ENCODE data around the gene GPX4.

DNA sequence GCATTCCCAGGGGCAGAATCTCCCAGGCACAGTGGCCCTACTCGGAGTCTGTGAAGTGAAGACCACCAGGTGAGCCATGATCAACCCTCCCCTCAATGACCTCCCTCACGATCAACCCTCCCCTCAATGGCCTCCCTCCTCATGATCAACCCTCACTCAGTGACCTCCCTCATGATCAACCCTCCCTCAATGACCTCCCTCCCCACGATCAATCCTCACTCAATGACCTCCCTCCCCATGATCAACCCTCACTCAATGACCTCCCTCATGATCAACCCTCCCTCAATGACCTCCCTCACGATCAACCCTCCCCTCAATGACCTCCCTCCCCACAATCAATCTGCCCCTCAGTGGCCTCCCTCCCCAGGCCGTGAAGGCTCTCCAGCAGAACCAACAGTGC, 38.1 kb downstream of the GPX4 start:
- TF ChIP-seq, protein P1, sequence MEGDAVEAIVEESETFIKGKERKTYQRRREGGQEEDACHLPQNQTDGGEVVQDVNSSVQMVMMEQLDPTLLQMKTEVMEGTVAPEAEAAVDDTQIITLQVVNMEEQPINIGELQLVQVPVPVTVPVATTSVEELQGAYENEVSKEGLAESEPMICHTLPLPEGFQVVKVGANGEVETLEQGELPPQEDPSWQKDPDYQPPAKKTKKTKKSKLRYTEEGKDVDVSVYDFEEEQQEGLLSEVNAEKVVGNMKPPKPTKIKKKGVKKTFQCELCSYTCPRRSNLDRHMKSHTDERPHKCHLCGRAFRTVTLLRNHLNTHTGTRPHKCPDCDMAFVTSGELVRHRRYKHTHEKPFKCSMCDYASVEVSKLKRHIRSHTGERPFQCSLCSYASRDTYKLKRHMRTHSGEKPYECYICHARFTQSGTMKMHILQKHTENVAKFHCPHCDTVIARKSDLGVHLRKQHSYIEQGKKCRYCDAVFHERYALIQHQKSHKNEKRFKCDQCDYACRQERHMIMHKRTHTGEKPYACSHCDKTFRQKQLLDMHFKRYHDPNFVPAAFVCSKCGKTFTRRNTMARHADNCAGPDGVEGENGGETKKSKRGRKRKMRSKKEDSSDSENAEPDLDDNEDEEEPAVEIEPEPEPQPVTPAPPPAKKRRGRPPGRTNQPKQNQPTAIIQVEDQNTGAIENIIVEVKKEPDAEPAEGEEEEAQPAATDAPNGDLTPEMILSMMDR (conservative IDR thresholded peaks at IDR 0.05; ENCODE audit: low read depth in 2 of 2): no peak
- TF ChIP-seq EZH2 (IDR thresholded peaks at IDR 0.05; ENCODE audit: low read depth, unreplicated experiment) (no peak), POLR2AphosphoS5 (IDR thresholded peaks at IDR 0.05; ENCODE audit: low read depth) (no peak), JUNB (IDR thresholded peaks at IDR 0.05; ENCODE audit: unreplicated experiment) (no peak), EZH2phosphoT487 (IDR thresholded peaks at IDR 0.05; ENCODE audit: unreplicated experiment) (no peak), ZNF114 (CRISPR knock-in tag; IDR thresholded peaks at IDR 0.05) (no peak), STAT1 (IDR thresholded peaks at IDR 0.05; ENCODE audit: unreplicated experiment) (no peak), CREB1 (CRISPR knock-in tag; IDR thresholded peaks at IDR 0.05; ENCODE audit: low read depth) (no peak), ZNF331 (CRISPR knock-in tag; IDR thresholded peaks at IDR 0.05; ENCODE audit: low read depth) (no peak), NANOG (IDR thresholded peaks at IDR 0.05; ENCODE audit: borderline replicate concordance) (no peak)
- TF ChIP-seq, protein P2, sequence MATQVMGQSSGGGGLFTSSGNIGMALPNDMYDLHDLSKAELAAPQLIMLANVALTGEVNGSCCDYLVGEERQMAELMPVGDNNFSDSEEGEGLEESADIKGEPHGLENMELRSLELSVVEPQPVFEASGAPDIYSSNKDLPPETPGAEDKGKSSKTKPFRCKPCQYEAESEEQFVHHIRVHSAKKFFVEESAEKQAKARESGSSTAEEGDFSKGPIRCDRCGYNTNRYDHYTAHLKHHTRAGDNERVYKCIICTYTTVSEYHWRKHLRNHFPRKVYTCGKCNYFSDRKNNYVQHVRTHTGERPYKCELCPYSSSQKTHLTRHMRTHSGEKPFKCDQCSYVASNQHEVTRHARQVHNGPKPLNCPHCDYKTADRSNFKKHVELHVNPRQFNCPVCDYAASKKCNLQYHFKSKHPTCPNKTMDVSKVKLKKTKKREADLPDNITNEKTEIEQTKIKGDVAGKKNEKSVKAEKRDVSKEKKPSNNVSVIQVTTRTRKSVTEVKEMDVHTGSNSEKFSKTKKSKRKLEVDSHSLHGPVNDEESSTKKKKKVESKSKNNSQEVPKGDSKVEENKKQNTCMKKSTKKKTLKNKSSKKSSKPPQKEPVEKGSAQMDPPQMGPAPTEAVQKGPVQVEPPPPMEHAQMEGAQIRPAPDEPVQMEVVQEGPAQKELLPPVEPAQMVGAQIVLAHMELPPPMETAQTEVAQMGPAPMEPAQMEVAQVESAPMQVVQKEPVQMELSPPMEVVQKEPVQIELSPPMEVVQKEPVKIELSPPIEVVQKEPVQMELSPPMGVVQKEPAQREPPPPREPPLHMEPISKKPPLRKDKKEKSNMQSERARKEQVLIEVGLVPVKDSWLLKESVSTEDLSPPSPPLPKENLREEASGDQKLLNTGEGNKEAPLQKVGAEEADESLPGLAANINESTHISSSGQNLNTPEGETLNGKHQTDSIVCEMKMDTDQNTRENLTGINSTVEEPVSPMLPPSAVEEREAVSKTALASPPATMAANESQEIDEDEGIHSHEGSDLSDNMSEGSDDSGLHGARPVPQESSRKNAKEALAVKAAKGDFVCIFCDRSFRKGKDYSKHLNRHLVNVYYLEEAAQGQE (IDR thresholded peaks at IDR 0.05; ENCODE audit: unreplicated experiment): no peak
- TF ChIP-seq, protein P3, sequence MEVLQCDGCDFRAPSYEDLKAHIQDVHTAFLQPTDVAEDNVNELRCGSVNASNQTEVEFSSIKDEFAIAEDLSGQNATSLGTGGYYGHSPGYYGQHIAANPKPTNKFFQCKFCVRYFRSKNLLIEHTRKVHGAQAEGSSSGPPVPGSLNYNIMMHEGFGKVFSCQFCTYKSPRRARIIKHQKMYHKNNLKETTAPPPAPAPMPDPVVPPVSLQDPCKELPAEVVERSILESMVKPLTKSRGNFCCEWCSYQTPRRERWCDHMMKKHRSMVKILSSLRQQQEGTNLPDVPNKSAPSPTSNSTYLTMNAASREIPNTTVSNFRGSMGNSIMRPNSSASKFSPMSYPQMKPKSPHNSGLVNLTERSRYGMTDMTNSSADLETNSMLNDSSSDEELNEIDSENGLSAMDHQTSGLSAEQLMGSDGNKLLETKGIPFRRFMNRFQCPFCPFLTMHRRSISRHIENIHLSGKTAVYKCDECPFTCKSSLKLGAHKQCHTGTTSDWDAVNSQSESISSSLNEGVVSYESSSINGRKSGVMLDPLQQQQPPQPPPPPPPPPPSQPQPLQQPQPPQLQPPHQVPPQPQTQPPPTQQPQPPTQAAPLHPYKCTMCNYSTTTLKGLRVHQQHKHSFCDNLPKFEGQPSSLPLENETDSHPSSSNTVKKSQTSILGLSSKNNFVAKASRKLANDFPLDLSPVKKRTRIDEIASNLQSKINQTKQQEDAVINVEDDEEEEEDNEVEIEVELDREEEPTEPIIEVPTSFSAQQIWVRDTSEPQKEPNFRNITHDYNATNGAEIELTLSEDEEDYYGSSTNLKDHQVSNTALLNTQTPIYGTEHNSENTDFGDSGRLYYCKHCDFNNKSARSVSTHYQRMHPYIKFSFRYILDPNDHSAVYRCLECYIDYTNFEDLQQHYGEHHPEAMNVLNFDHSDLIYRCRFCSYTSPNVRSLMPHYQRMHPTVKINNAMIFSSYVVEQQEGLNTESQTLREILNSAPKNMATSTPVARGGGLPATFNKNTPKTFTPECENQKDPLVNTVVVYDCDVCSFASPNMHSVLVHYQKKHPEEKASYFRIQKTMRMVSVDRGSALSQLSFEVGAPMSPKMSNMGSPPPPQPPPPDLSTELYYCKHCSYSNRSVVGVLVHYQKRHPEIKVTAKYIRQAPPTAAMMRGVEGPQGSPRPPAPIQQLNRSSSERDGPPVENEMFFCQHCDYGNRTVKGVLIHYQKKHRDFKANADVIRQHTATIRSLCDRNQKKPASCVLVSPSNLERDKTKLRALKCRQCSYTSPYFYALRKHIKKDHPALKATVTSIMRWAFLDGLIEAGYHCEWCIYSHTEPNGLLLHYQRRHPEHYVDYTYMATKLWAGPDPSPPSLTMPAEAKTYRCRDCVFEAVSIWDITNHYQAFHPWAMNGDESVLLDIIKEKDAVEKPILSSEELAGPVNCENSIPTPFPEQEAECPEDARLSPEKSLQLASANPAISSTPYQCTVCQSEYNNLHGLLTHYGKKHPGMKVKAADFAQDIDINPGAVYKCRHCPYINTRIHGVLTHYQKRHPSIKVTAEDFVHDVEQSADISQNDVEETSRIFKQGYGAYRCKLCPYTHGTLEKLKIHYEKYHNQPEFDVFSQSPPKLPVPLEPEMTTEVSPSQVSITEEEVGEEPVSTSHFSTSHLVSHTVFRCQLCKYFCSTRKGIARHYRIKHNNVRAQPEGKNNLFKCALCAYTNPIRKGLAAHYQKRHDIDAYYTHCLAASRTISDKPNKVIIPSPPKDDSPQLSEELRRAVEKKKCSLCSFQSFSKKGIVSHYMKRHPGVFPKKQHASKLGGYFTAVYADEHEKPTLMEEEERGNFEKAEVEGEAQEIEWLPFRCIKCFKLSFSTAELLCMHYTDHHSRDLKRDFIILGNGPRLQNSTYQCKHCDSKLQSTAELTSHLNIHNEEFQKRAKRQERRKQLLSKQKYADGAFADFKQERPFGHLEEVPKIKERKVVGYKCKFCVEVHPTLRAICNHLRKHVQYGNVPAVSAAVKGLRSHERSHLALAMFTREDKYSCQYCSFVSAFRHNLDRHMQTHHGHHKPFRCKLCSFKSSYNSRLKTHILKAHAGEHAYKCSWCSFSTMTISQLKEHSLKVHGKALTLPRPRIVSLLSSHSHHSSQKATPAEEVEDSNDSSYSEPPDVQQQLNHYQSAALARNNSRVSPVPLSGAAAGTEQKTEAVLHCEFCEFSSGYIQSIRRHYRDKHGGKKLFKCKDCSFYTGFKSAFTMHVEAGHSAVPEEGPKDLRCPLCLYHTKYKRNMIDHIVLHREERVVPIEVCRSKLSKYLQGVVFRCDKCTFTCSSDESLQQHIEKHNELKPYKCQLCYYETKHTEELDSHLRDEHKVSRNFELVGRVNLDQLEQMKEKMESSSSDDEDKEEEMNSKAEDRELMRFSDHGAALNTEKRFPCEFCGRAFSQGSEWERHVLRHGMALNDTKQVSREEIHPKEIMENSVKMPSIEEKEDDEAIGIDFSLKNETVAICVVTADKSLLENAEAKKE (CRISPR knock-in tag; IDR thresholded peaks at IDR 0.05): no peak
